ENCODE data around the gene PYGM. TPM values are rescaled to one million over a fixed set of nuclear protein-coding genes. Genes with fewer than 3 reads are reported as not detected.

The PYGM gene
- total RNA-seq, 4 donors from 2014 or later, result 0.11 to 2.0 (median 0.44) TPM

GRCh38 chr11:64771861-64772260 is 12.1 kb upstream of the PYGM start:
- 76 to 88% methylated on average over 2 of the region's 2 CpGs for WGBS, 2 donors
- intact Hi-C loops (cut with DNase I; ENCODE audit: low total_unique reads), result no loop called here
- TF ChIP-seq POLR2A (IDR thresholded peaks at IDR 0.05) (no peak), CTCF (IDR thresholded peaks at IDR 0.05) (no peak)
- DNase-seq (ENCODE audit: low spot score in 2 of 2), result no peak
- H3K4me3 ChIP-seq (ENCODE audit: low read depth, poor library complexity, severe bottlenecking), result no peak overlapping the region

GRCh38 chr11:64770120-64770519 is 10.3 kb upstream of the PYGM start:
- TF ChIP-seq POLR2A (IDR thresholded peaks at IDR 0.05) (no peak), CTCF (IDR thresholded peaks at IDR 0.05) (no peak)
- no peak for DNase-seq (ENCODE audit: low spot score in 2 of 2)
- WGBS, 2 donors, result 93 to 96% methylated on average over 12 of the region's 12 CpGs
- intact Hi-C loops (cut with DNase I; ENCODE audit: low total_unique reads), result no loop called here
- H3K4me3 ChIP-seq (ENCODE audit: low read depth, poor library complexity, severe bottlenecking), result no peak overlapping the region

GRCh38 chr11:64769283-64769682 is 9.5 kb upstream of the PYGM start:
- intact Hi-C loops (cut with DNase I; ENCODE audit: low total_unique reads), result no loop called here
- no peak for TF ChIP-seq POLR2A (IDR thresholded peaks at IDR 0.05)
- no peak for TF ChIP-seq CTCF (IDR thresholded peaks at IDR 0.05)
- 89% methylated on average over 6 of the region's 6 CpGs for WGBS, 2 donors
- no peak overlapping the region for H3K4me3 ChIP-seq (ENCODE audit: low read depth, poor library complexity, severe bottlenecking)
- no peak for DNase-seq (ENCODE audit: low spot score in 2 of 2)

- WGBS, 2 donors, result 85% methylated on average over 6 of the region's 6 CpGs
- no peak for DNase-seq (ENCODE audit: low spot score in 2 of 2)
- intact Hi-C loops (cut with DNase I; ENCODE audit: low total_unique reads), result no loop called here
- no peak overlapping the region for H3K4me3 ChIP-seq (ENCODE audit: low read depth, poor library complexity, severe bottlenecking)
- TF ChIP-seq POLR2A (IDR thresholded peaks at IDR 0.05) (no peak), CTCF (IDR thresholded peaks at IDR 0.05) (no peak)
These were observed 8.5 kb upstream of the PYGM start for GRCh38 chr11:64768300-64768694.

DNA sequence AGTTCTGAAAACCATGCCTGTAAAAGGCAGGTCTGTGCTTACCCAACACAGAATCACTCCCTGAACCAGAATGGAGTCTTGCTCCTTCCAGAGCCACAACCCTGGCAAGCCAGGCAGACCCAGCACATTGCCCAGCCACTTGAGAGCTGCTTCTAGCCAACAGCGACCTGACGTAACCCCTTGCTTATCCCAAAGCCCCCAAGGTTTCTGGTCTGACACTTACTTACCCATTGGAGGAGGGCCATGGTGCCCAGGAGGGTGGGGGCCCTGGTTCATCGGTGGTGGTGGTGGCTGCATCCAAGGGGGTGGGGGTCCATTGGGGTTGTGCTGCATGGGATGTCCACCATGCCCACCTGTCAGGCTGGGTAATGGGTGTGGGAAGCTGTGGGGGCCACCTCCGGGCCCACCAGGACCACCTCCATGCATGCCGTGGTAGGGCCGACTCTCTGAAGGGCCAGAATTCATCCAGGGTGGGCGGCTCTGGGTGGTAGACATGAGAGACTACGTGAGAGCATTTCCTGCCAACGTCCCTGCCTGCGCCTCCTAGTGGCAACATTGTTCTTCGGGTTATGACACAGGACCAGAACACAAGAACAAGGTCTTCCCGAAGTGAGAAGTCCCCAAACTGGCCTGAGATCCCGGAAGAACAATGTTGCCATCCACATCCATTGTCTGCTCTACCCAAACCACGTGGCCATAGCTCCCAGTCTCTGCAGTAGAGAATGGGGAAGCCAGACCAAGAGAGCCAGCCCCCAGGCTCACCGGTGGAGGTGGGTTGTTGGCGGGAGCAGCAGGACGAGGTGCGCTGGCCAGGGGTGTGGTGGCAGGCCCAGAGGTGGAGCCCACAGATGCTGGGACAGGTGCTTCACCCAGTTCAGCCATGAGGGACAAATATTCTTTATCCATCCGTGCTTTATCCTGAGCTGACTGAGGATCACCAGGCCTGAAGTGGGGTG is 7.8 kb upstream of the PYGM start:
- WGBS, 2 donors, result 50 to 60% methylated on average over 13 to 17 of the region's 19 CpGs
- peak in 1 of 2 donors; percentile 93 for DNase-seq (ENCODE audit: low spot score in 2 of 2)
- no peak overlapping the region for H3K4me3 ChIP-seq (ENCODE audit: low read depth, poor library complexity, severe bottlenecking)
- TF ChIP-seq POLR2A (IDR thresholded peaks at IDR 0.05) (no peak), CTCF (IDR thresholded peaks at IDR 0.05) (peak in 1 of 3 donors; percentile 25)
- intact Hi-C loops (cut with DNase I; ENCODE audit: low total_unique reads), result no loop called here

All from lower leg skin (tissue), 4 donors.